WI38 (cell line): ENCODE data around the gene IL10RA.

Source experiments
- H3K4me3 ChIP-seq: 2 replicates; pipeline ENCODE4 v1.5.1; 2011; ENCODE audit warnings: low read depth, mild to moderate bottlenecking, control low read depth, low read length
- CTCF ChIP-seq: IDR thresholded peaks from 2 replicates; pipeline ENCODE4 v1.5.1; 2012; ENCODE audit warnings: low read depth, mild to moderate bottlenecking, control low read depth, low read length

Gene IL10RA

GRCh38 chr11:117980720-117981119 is 5.5 kb upstream of the IL10RA start:
- H3K4me3 ChIP-seq = no peak overlapping the region
- TF ChIP-seq CTCF = no peak

DNA sequence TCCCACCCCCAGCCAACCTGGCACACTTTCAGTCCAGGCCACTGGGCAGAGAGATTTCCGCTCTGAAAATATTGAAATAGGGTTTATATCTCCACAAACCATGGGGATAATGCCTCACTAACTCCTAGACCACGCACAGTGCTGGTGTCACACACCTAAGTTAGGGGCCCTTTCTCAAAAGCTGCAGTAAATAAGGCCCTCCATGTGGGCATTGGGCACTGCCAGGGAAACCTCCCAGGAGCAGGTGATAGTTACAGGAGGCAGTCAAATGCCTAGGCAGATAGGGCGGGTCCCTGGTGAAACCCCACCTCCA is 3.1 kb upstream of the IL10RA start:
- TF ChIP-seq CTCF = no peak
- H3K4me3 ChIP-seq = no peak overlapping the region

DNA sequence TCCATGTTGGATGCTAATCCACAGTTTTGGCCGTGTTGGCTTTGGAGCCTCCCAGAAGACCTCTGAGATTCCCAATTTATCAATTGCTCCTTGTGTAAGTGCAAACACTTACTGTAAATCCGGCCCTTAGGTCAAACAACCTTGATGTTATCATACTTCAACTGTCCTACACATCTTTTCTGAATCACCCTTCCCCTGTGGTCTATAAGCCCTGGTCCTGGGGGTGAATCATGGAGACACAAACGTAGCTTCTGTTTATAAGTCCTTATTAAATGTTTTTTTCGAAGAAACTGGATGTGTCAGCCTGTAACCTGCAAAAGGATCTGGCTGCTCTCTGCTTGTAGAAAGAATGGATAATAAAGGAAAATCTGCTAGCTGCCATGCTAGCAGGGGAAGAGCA is 1.7 kb upstream of the IL10RA start:
- H3K4me3 ChIP-seq = no peak overlapping the region

DNA sequence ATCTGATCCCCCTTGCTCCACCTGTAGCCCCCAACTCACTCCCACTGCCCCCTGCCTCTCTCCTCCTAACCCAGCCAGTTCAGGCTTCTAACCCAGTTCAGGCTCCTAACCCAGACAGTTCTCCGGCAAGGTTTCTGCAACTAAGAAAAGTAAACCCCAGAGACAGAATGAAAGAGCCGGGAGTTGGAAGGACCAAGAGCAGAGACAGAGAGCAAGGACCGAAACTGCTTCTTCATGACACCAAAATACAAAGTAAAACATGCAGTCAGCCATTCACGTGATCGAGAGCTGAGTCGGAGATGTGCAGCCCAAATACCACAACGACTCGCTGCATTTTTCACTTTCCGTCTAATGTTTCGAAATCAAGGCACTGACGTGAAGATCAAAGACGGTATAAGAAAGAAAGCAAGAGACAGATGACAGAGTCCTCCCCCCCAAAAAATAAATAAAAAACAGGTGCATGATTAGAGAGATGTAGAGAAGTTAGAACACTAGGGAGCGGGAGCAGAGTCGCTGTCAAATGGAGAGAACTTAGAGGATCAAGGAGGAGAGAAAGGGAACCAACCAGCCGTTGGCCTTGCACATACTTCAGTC is 884 bp downstream of the IL10RA start:
- no peak overlapping the region for H3K4me3 ChIP-seq
- TF ChIP-seq CTCF = no peak

More for the DNA sequence above, 1.7 kb upstream of the IL10RA start:
- TF ChIP-seq CTCF = no peak

DNA sequence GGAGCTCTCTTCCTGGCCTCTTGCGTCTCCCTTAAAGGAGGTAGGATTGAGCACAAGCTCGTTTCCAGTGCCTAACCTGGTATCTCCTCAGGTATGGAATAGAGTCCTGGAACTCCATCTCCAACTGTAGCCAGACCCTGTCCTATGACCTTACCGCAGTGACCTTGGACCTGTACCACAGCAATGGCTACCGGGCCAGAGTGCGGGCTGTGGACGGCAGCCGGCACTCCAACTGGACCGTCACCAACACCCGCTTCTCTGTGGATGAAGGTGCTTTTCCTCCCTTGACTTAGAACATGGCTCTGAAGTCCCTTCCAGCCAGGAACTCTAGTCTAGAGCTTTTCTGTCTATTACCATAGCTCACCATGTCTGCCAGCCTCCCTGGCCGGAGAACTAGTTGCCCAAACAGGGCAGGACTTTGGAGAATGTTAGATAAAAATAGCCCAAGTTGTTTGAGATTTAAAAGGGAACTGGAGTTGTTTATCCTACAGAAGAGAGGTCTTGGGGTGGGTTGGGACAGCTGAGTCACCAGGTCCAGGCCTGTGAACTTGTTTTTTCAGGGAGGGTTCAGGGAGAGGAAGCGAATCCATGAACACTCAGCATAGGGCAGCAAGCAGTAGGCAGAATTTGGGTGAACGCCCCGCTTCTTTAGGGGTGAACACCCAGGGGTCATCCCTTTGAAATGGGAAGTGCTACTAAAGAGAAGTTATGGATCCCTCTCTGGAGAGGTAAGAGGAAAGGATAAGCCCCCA is 3.3 kb downstream of the IL10RA start:
- no peak for TF ChIP-seq CTCF
- H3K4me3 ChIP-seq = no peak overlapping the region

DNA sequence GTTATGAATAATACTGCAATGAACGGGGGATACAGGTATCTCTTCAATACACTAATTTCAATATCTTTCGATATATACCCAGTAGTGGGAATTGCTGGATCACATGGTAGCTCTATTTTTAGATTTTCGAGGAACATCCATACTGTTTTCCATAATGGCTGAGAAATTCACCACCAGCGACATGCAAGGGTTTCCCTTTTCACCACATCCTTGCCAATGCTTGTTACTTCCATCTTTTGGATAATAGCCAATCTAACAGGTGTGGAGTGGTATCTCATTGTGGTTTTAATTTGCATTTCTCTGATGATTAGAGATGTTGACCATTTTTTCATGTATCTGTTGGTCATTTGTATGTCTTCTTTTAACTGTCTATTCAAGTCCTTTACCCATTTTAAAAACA is 5.9 kb downstream of the IL10RA start:
- no peak overlapping the region for H3K4me3 ChIP-seq
- TF ChIP-seq CTCF = no peak

GRCh38 chr11:117992620-117993019 is 6.4 kb downstream of the IL10RA start:
- no peak for TF ChIP-seq CTCF
- no peak overlapping the region for H3K4me3 ChIP-seq
